Esophagus (tissue), 2 donors: ENCODE measurements around the gene MYO18B. TPM values are rescaled to one million over a fixed set of nuclear protein-coding genes. Genes with fewer than 3 reads are reported as not detected.

Source experiments
- H3K27ac ChIP-seq, 2 donors: one replicate each; pipeline ENCODE4 v1.5.1; 2013; ENCODE audit warnings: low read depth in 2 of 2, mild to moderate bottlenecking in 2 of 2, inconsistent platforms in 1 of 2, low read length in 1 of 2, moderate library complexity in 1 of 2
- H3K27me3 ChIP-seq, 2 donors: one replicate each; pipeline ENCODE4 v1.6.1; 2013; ENCODE audit warnings: low read length in 2 of 2, control low read depth in 1 of 2, mild to moderate bottlenecking in 1 of 2; ENCODE audit not compliant: insufficient read depth in 2 of 2, control insufficient read depth in 1 of 2
- H3K36me3 ChIP-seq, 2 donors: one replicate each; pipeline ENCODE4 v1.6.1; 2013; ENCODE audit warnings: low read length in 1 of 2; ENCODE audit not compliant: control insufficient read depth in 2 of 2, insufficient read depth in 2 of 2
- H3K4me1 ChIP-seq, 2 donors: one replicate each; pipeline ENCODE4 v1.6.1; 2013; ENCODE audit warnings: low read length in 1 of 2; ENCODE audit not compliant: control insufficient read depth in 2 of 2, insufficient read depth in 2 of 2
- H3K4me3 ChIP-seq, 2 donors: one replicate each; pipeline ENCODE4 v1.5.1; 2013; ENCODE audit warnings: low read length in 2 of 2, mild to moderate bottlenecking in 2 of 2, low read depth in 1 of 2, moderate library complexity in 1 of 2
- H3K9me3 ChIP-seq, 2 donors: one replicate each; pipeline ENCODE4 v1.6.1; 2013; ENCODE audit warnings: mild to moderate bottlenecking in 2 of 2, low read depth in 1 of 2, low read length in 1 of 2, moderate library complexity in 1 of 2; ENCODE audit not compliant: control insufficient read depth in 2 of 2, insufficient read depth in 1 of 2
- WGBS, 2 donors: extraction: QIAGEN DNeasy Blood & Tissue Kit; methylation state at CpG; one replicate each; pipeline ENCODE4 v1.1.7; 2013; 5-methylcytosine and 5-hydroxymethylcytosine counted together
- polyA plus RNA-seq, 2 donors: library from polyadenylated mRNA; stranded (reverse); fragments of 200-250 nt; gene quantifications; one replicate each; pipeline ENCODE4 v1.2.3, GENCODE V29; 2013
- donor health status: healthy with polysubstance abuse.
- donor health status: Bipolar disorder and iron deficiency.

Gene MYO18B
- polyA plus RNA-seq, 2 donors, result 0.29 to 0.31 TPM

DNA sequence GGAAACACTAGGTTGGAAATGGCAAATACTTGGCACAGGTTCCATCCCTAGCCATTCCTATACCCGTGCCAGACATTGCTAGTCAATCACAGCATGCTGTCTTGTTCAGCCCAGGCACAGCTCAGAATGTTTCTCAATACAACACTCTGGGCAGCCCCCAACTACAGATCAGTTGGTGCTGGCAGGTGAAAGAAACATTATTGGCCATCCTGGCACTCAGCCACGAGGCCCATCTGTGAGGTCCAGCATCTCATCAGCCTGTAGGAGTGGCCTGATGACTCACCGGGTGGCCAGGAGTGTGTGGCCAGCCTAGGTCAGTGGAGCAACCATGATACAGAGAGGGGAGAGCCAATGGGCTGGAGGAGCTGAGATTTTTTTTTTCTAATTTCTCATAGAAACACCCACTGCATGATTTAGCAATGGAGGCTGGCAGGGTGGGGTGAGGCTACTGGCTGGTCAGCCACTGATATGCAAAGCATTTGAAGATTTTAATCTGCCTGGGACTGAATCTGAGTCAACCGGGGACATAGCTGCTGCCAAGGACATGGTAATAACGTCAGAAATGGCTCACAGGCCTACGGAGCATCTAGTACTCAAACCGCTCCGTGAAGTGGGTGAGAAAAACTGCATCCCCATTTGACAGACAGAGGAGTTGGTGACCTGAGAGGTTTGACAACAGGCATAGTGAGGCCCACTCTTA lies 5.4 kb downstream of the MYO18B start:
- Histone ChIP-seq H3K4me3 (no peak overlapping the region), H3K9me3 (no peaks in the 10 kb centered on the region), H3K27ac (no peak overlapping the region), H3K4me1 (no peaks in the 10 kb centered on the region), H3K36me3 (no peaks in the 10 kb centered on the region), H3K27me3 (no peaks in the 10 kb centered on the region)
- 61 to 64% methylated on average over 8 of the region's 8 CpGs for WGBS, 2 donors

DNA sequence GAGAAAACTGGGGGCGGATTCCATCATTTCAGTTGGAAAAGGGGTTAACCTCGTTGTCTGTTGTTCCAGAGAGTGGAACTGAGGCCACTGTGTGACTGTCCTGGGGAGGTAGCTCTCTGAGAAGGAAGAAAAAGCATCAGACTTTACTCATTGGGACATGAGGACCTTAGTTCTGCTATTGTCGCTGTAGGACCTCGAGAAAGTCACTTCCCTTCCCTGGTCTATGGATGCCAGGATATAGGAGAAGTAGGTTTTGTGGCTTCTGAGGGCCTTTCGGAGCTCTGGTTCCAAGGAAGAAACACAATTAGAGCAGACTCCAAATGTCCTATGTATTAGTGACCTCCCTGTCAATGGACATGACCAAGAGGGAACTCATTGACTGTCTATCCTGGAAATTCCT lies 6.2 kb downstream of the MYO18B start:
- Histone ChIP-seq H3K4me1 (no peaks in the 10 kb centered on the region), H3K9me3 (no peaks in the 10 kb centered on the region), H3K4me3 (no peak overlapping the region), H3K27ac (no peak overlapping the region), H3K27me3 (no peaks in the 10 kb centered on the region), H3K36me3 (no peaks in the 10 kb centered on the region)
- WGBS, 2 donors, result 84 to 85% methylated on average over 5 of the region's 5 CpGs

DNA sequence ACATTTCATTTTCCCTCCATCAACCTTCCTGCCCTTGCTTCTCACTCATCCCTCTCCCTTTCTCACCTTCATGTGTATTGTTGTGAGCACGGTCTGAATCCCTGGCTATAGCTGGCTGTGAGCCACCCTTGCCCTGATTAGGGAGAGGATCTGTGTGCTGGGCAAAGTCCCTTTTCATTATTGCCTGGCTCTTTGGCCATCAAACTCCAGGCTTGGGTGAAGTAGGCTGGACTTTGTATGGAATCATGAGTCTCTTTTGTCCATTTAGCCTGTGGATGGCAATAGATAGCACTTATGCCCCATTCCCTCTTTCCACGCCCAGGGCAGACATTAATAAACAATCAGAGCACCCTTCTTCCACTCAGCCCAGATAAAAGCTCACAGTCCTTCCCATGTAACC lies 6.7 kb downstream of the MYO18B start:
- Histone ChIP-seq H3K4me1 (no peaks in the 10 kb centered on the region), H3K9me3 (no peaks in the 10 kb centered on the region), H3K27me3 (no peaks in the 10 kb centered on the region), H3K27ac (no peak overlapping the region), H3K4me3 (no peak overlapping the region), H3K36me3 (no peaks in the 10 kb centered on the region)
- 45 to 56% methylated on average over 2 of the region's 2 CpGs for WGBS, 2 donors

DNA sequence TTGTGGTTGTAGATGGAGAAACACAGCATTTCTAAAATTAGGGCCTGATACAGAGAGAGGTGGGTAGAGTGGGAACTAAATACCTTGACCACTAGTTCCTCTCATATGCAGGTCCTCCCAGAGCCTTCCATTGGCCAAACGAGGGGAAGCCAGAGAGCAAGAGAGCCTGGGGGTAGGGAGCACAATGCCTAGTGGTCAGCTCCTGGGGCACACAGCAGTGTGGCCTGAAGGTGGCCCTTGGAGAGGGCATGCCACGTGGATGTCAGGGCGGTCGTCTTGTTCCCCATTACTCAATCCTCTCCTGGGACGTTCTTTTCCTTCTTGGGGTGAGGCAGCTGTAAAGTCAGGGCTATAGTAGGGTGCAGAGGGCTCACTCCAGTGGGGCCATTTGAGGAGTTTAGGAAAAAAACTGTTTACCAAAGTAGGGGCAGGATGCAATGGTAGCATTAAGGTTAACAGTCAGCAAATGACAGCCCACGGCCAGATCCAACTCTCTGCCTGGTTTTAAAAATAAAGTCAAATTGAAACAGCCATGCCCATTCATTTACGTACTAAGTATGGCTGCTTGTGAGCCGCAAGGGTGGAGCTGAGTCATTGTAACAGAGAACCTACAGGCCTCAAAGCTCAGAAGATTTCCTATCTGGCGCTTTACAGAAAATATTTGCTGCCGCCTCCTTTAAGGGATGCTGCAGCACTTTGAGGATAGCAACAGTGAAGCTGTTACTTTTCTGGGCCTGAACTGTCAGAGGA lies 7.6 kb downstream of the MYO18B start:
- no peak overlapping the region for H3K4me3 ChIP-seq
- H3K36me3 ChIP-seq, result no peaks in the 10 kb centered on the region
- H3K9me3 ChIP-seq, result peaks cover 0 to under 1% of the 10 kb centered on the region in 2 donors
- 76 to 78% methylated on average over 10 of the region's 10 CpGs for WGBS, 2 donors
- no peaks in the 10 kb centered on the region for H3K27me3 ChIP-seq
- no peaks in the 10 kb centered on the region for H3K4me1 ChIP-seq
- H3K27ac ChIP-seq, result no peak overlapping the region

DNA sequence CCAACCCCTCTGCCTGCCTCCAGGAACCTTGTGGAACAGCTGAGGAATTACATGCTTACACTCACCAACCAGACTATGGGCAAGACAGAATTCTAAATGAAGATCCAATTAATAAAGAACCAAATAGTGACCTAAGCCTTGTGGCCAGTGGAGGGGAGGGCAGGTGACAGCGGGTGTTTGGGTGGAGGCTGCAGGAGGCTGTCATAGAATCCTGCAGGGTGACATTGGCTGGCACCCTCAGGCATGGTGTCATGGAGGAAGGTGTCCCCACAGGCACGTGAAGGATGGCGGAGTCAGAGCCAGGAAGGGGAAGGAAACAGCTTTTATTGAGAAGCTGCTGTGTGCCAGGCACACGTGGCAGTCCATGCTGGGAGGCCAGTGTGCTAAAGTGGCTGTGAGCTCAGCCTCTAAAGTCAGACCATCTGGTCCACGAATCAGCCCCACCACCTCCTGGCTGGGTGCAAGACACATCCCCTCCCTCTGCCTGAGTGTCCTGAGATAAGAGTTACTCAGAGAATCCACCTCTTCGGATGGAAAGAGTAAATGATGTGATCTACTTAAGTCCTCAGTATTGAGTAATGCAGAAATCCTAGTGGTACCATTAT lies 8.7 kb downstream of the MYO18B start:
- no peak overlapping the region for H3K4me3 ChIP-seq
- no peaks in the 10 kb centered on the region for H3K4me1 ChIP-seq
- WGBS, 2 donors, result 57 to 58% methylated on average over 6 of the region's 6 CpGs
- no peak overlapping the region for H3K27ac ChIP-seq
- no peaks in the 10 kb centered on the region for H3K27me3 ChIP-seq
- H3K36me3 ChIP-seq, result no peaks in the 10 kb centered on the region
- peaks cover 0 to 2% of the 10 kb centered on the region in 2 donors for H3K9me3 ChIP-seq

DNA sequence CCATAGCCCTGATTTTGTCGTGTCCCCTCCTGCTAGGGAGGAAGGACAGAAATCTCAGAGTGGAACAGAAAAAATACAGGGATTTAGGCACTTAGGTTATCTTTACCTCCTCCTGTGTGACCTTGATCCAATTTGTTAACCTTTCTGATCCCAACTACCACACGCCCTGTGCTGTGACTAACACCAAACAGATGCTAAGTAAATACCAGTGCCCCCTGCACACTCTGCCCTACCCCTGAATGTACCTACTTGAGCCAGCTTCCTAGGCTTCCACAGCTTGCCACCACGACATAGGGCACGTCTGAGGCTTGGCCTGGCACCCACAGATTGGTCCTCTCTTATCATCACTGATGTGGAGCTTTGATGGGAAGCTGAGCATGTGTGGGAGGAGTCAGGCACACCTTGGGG lies 9.2 kb downstream of the MYO18B start:
- H3K4me3 ChIP-seq, result no peak overlapping the region
- H3K36me3 ChIP-seq, result no peaks in the 10 kb centered on the region
- WGBS, 2 donors, result 53 to 60% methylated on average over 4 of the region's 4 CpGs
- no peak overlapping the region for H3K27ac ChIP-seq
- H3K4me1 ChIP-seq, result no peaks in the 10 kb centered on the region
- H3K27me3 ChIP-seq, result no peaks in the 10 kb centered on the region
- peaks cover 0 to 2% of the 10 kb centered on the region in 2 donors for H3K9me3 ChIP-seq

DNA sequence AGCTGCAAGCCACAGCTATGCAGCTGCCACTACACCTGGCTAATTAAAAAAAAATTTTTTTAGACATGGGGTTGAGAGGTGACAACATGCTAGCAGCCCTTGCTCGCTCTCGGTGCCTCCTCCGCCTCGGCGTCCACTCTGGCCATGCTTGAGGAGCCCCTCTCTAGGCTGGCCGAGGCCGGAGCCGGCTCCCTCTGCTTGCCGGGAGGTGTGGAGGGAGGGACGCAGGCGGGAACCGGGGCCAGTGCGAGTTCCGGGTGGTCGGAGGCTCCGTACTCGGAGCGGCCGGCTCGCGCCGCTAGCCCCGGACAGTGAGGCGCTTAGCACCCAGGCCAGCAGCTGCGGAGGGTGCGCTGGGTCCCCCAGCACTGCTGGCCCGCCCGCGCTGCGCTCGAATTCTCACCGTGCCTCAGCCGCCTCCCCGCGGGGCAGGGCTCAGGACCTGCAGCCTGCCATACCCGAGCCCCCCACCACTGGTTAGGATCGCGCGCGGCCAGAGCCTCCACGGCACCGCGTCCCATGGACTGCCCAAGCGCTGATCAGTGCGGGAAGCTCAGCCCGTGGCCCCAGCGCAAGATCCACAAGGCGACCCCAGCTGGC lies 10.7 kb downstream of the MYO18B start:
- H3K9me3 ChIP-seq, result peaks cover 0 to 2% of the 10 kb centered on the region in 2 donors
- WGBS, 2 donors, result 89 to 94% methylated on average over 38 to 48 of the region's 48 CpGs
- H3K4me3 ChIP-seq, result no peak overlapping the region
- H3K27me3 ChIP-seq, result no peaks in the 10 kb centered on the region
- H3K27ac ChIP-seq, result no peak overlapping the region
- no peaks in the 10 kb centered on the region for H3K36me3 ChIP-seq
- H3K4me1 ChIP-seq, result no peaks in the 10 kb centered on the region

DNA sequence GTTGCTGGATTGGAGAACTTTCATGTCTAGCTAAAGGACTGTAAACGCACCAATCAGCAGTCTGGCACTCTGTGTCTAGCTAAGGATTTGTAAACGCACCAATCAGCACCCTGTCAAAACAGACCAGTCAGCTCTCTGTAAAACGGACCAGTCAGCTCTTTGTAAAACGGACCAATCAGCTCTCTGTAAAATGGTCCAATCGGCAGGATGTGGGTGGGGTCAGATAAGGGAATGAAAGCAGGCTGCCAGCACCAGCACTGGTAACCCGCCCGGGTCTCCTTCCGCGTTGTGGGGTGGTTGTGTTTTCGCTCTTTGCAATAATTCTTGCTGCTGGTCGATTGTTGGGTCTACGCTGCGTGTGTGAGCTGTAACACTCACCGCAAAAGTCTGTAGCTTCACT lies 11.3 kb downstream of the MYO18B start:
- no peak overlapping the region for H3K27ac ChIP-seq
- no peaks in the 10 kb centered on the region for H3K27me3 ChIP-seq
- no peak overlapping the region for H3K4me3 ChIP-seq
- H3K36me3 ChIP-seq, result no peaks in the 10 kb centered on the region
- 92 to 93% methylated on average over 14 of the region's 14 CpGs for WGBS, 2 donors
- no peaks in the 10 kb centered on the region for H3K4me1 ChIP-seq
- peaks cover 0 to 2% of the 10 kb centered on the region in 2 donors for H3K9me3 ChIP-seq

DNA sequence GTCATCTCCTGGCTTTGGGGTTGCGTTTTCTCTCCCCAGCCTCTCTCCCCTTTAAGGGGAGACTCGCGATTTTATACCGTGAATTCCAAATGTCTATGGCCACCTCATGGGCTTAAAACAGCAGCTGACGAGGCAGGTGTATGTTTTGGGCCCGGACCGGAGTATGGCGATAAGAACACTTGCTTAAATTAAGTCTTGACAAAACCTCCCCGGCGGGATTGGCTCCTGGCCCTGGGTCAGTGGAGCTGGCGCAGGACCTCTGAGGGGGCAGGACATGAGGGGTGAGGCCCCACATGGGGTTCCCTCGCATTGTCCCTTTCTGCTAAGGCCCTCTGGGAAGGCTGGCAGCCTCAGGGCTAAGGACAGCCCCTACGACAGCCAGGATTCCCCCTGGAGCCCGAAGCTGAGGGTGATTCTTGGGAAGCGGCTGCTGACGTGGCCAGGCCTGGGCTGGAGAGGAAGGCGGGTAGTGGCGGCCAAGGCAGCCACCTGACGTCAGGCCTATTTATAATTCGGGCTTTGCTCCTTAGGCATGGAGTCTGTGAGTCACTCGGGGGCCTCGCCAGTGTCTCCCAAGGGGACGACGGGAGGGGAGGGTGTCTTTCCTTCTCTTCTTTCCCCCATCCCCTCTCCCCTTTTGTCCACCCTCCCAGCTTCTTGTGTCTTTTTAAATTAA lies 12.7 kb downstream of the MYO18B start:
- WGBS, 2 donors, result 72 to 83% methylated on average over 24 of the region's 24 CpGs
- Histone ChIP-seq H3K4me3 (no peak overlapping the region), H3K27me3 (no peaks in the 10 kb centered on the region), H3K4me1 (no peaks in the 10 kb centered on the region), H3K36me3 (no peaks in the 10 kb centered on the region), H3K9me3 (peaks cover 0 to 2% of the 10 kb centered on the region in 2 donors), H3K27ac (no peak overlapping the region)
